Karpas-422 (cell line): ENCODE data around the gene SEC14L3. TPM values are rescaled to one million over a fixed set of nuclear protein-coding genes. Genes with fewer than 3 reads are reported as not detected.

Experiments
- DNase-seq: peaks from one replicate; pipeline ENCODE4 v3.0.0-alpha.2; 2015
- H2AFZ ChIP-seq: fragments of 200-600 bp; sonication (generic); 2 replicates; pipeline ENCODE4 v1.6.1; 2014; ENCODE audit warnings: antibody characterized with exemption, low read length, mixed read lengths
- H3K27ac ChIP-seq: fragments of 200-600 bp; sonication (generic); 2 replicates; pipeline ENCODE4 v1.5.1; 2014; ENCODE audit warnings: mild to moderate bottlenecking, low read length, moderate library complexity
- H3K27me3 ChIP-seq: fragments of 200-600 bp; sonication (generic); 2 replicates; pipeline ENCODE4 v1.6.1; 2014; ENCODE audit warnings: low read length, mixed read lengths
- H3K36me3 ChIP-seq: fragments of 200-600 bp; sonication (generic); 2 replicates; pipeline ENCODE4 v1.6.1; 2014; ENCODE audit warnings: low read length, mixed read lengths; ENCODE audit not compliant: insufficient read depth
- H3K4me1 ChIP-seq: fragments of 200-600 bp; sonication (generic); 2 replicates; pipeline ENCODE4 v1.6.1; 2014; ENCODE audit warnings: mild to moderate bottlenecking, low read length, mixed read lengths
- H3K4me2 ChIP-seq: fragments of 200-600 bp; sonication (generic); 2 replicates; pipeline ENCODE4 v1.6.1; 2014; ENCODE audit warnings: low read length, low read depth, mild to moderate bottlenecking; ENCODE audit not compliant: poor library complexity, severe bottlenecking
- H3K4me3 ChIP-seq: fragments of 200-600 bp; sonication (generic); 2 replicates; pipeline ENCODE4 v1.5.1; 2014; ENCODE audit warnings: mild to moderate bottlenecking, antibody characterized with exemption, low read length, mixed read lengths
- H3K79me2 ChIP-seq: fragments of 200-600 bp; sonication (generic); 2 replicates; pipeline ENCODE4 v1.6.1; 2014; ENCODE audit warnings: mild to moderate bottlenecking, low read length, mixed read lengths
- H3K9ac ChIP-seq: fragments of 200-600 bp; sonication (generic); 2 replicates; pipeline ENCODE4 v1.6.0; 2014; ENCODE audit warnings: low read length
- H3K9me2 ChIP-seq: fragments of 200-600 bp; sonication (generic), shearing (Covaris generic); replicated peaks from 2 replicates; pipeline ENCODE4 v1.6.0; 2014; ENCODE audit warnings: mild to moderate bottlenecking, low read length, moderate library complexity; ENCODE audit not compliant: insufficient read depth
- H3K9me3 ChIP-seq: fragments of 300-700, 200-600 bp; sonication (generic); 2 replicates; pipeline ENCODE4 v1.6.1; 2014; ENCODE audit warnings: low read length, mixed read lengths
- H4K20me1 ChIP-seq: fragments of 200-600 bp; sonication (generic); 2 replicates; pipeline ENCODE4 v1.6.1; 2014; ENCODE audit warnings: mild to moderate bottlenecking, antibody characterized with exemption, low read length, low read depth; ENCODE audit not compliant: insufficient read depth
- total RNA-seq: library from RNA; depleted of rRNA; stranded (reverse); fragments of >200 nt; shearing (Covaris generic); gene quantifications from 2 replicates; pipeline ENCODE4 v1.2.3, GENCODE V29; 2014; ENCODE audit warnings: low replicate concordance

Gene SEC14L3
- total RNA-seq, 1 experiment from 2014 or later = not detected

DNA sequence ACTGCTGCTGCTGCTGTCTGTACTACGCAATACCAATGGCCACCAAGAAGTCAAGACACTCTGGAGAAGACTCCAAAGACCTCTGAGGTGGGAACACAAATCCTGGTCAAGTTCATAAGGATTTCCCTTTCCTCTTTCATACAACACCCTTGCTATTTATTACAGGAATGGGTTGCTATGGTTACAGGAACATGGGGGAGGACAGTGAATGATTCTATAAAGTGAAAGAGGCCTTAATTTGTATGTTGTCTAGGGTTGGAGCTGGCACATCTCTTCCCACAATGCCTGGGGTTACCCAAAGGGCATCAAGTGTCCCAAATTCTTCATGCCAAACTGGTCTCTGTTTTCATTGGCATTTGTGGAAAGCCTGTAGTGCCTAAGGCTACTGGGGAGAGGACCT lies 11.4 kb upstream of the SEC14L3 start:
- Histone ChIP-seq H4K20me1 (no peaks in the 10 kb centered on the region), H3K9me2 (no peaks in the 10 kb centered on the region), H3K27ac (no peak overlapping the region), H3K9me3 (no peaks in the 10 kb centered on the region), H2AFZ (no peak overlapping the region), H3K9ac (no peak overlapping the region), H3K4me2 (no peak overlapping the region), H3K27me3 (no peaks in the 10 kb centered on the region), H3K79me2 (no peaks in the 10 kb centered on the region), H3K4me3 (no peak overlapping the region), H3K4me1 (no peaks in the 10 kb centered on the region), H3K36me3 (no peaks in the 10 kb centered on the region)
- DNase-seq = no peak

DNA sequence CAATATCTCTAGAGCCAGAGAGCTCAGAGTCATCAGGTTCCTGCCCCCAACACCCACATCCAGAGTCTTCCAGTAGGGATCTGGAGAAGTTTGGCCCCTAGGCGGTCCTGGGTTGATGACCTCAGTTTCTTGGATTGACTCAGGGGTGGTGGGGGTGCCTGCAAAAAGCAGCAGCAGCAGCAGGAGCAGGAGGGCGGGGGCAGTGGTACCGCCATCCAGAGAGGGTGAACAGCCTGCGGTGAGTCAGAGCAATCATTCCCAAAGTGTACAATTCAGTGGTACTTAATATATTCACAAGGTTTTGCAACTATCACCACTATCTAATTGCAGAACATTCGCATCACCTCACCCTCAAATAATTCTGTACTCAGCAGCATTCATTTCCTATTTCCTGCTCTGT lies 9.9 kb upstream of the SEC14L3 start:
- no peaks in the 10 kb centered on the region for H4K20me1 ChIP-seq
- H3K79me2 ChIP-seq = no peaks in the 10 kb centered on the region
- no peaks in the 10 kb centered on the region for H3K9me3 ChIP-seq
- no peak overlapping the region for H3K9ac ChIP-seq
- no peaks in the 10 kb centered on the region for H3K36me3 ChIP-seq
- H3K4me1 ChIP-seq = no peaks in the 10 kb centered on the region
- H2AFZ ChIP-seq = no peak overlapping the region
- no peak overlapping the region for H3K4me2 ChIP-seq
- no peaks in the 10 kb centered on the region for H3K9me2 ChIP-seq
- DNase-seq = no peak
- no peak overlapping the region for H3K4me3 ChIP-seq
- no peaks in the 10 kb centered on the region for H3K27me3 ChIP-seq
- no peak overlapping the region for H3K27ac ChIP-seq

DNA sequence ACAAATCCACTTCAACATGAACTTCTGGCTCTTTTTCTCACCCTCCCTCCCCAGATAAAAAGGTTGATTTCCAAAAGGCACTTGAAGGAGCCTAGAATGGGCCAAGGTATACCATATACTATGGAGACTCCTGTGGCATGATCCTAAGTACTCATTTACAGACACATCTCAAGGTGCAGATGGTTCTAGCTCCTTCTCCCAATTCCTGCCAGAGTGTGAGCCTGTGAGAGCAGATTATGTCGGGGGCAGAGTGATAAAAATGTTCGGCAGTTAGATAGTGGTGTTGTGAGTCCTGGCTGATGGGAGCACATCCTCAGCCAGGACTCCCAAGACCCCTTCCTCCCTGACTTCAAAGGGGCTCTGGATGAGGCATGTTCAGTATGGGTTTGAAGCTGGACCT lies 8.2 kb upstream of the SEC14L3 start:
- DNase-seq = no peak
- Histone ChIP-seq H3K27me3 (no peaks in the 10 kb centered on the region), H3K36me3 (no peaks in the 10 kb centered on the region), H3K27ac (no peak overlapping the region), H2AFZ (no peak overlapping the region), H3K4me3 (no peak overlapping the region), H3K79me2 (no peaks in the 10 kb centered on the region), H3K4me1 (no peaks in the 10 kb centered on the region), H3K9me3 (no peaks in the 10 kb centered on the region), H3K4me2 (no peak overlapping the region), H3K9me2 (no peaks in the 10 kb centered on the region), H3K9ac (no peak overlapping the region), H4K20me1 (no peaks in the 10 kb centered on the region)

DNA sequence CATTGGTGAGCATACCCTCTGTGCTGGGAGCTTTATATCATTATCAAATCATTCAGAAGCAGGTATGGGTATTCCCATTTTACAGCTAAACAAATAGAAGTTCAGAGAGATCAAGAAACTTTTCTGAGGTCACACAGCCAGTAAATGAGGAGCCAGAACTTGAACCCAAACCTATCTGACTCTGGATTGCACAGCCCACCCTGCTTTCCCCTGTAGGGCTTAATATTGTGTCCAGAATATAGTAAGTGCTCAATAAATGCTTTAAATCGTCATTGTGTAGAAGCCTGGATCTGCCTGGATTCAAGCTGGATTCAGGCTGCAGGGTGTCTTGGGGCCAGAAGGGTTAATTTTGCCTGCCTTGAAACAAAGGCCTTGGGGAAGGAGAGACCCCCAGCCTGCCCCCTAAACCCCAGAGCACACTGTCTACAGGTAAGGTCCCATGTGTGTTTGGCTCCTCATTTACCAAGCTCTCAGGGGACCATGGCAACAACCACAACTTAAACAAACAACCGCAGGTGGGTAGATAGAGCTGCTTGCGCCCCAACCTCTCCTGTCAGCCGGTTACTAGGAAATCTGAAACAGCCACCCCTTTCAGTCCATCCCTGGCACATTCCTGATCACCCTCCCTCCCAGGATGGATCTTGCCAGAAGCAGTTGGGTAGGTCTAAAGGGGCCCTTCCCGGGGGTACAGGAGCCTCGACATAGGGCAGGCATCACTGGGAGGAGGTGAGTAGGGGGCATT lies 3.0 kb upstream of the SEC14L3 start:
- Histone ChIP-seq H3K36me3 (no peaks in the 10 kb centered on the region), H3K4me2 (no peak overlapping the region), H3K4me3 (no peak overlapping the region), H3K27ac (no peak overlapping the region), H3K9ac (no peak overlapping the region), H3K27me3 (no peaks in the 10 kb centered on the region), H3K9me3 (no peaks in the 10 kb centered on the region), H3K79me2 (no peaks in the 10 kb centered on the region), H2AFZ (no peak overlapping the region), H3K4me1 (no peaks in the 10 kb centered on the region), H4K20me1 (no peaks in the 10 kb centered on the region), H3K9me2 (no peaks in the 10 kb centered on the region)
- DNase-seq = no peak

DNA sequence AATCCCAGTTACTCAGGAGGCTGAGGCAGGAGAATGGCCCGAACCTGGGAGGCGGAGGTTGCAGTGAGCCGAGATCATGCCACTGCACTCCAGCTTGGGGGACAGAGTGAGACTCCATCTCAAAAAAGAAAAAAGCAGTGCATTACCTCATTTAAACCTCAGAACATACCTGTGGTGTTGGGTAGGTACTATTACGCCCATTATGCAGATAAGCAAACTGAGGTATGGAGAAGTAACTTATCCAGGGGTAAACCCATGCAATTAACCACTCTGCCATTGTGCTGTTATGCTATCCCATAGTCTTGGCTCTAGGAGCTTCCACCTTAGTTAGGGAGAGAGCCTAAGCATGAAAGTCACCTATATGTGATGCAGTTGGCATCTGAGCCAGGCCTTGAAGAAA lies 2.3 kb upstream of the SEC14L3 start:
- H3K79me2 ChIP-seq = no peaks in the 10 kb centered on the region
- no peak overlapping the region for H3K4me2 ChIP-seq
- H3K4me3 ChIP-seq = no peak overlapping the region
- H3K9me3 ChIP-seq = no peaks in the 10 kb centered on the region
- no peak overlapping the region for H3K9ac ChIP-seq
- no peak for DNase-seq
- no peaks in the 10 kb centered on the region for H4K20me1 ChIP-seq
- no peaks in the 10 kb centered on the region for H3K9me2 ChIP-seq
- no peaks in the 10 kb centered on the region for H3K4me1 ChIP-seq
- no peak overlapping the region for H3K27ac ChIP-seq
- H3K36me3 ChIP-seq = no peaks in the 10 kb centered on the region
- H2AFZ ChIP-seq = no peak overlapping the region
- H3K27me3 ChIP-seq = no peaks in the 10 kb centered on the region

DNA sequence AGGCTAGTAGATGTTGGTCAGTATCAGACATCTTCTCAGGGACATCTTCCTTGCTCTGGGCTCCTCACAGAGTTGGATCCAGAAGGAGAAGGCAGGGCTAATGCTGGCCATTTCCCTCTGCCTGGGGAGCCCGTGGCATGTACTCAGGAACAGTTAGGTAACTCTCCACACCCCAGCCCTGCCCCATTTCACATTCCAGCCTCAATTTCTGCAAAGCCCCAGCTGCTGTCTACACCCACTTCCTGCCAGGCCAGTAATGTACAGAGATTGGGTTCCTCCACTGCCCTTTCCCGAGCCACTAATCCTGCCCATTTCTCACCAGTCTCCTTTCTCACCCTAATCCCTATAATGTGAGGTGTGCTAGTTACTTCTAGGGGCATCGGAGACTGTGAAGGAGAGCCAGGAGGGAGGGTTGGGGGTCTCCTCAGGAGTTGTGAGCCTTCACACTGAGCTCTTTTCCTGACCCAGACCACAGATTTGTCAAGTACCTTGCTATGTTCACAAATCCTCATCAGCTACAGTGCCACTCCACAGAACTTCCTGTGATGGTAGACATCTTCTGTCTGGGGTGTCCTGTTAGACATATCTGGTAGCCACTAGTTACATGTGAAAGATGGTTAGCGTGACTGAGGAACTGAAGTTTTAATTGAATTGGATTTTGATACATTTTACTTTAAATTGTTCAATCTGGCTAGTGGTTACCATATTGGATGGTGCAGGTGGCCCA lies 1.3 kb upstream of the SEC14L3 start:
- no peak for DNase-seq
- H3K4me2 ChIP-seq = no peak overlapping the region
- no peak overlapping the region for H3K4me3 ChIP-seq
- H3K27me3 ChIP-seq = no peaks in the 10 kb centered on the region
- no peak overlapping the region for H3K27ac ChIP-seq
- no peaks in the 10 kb centered on the region for H3K9me3 ChIP-seq
- H4K20me1 ChIP-seq = no peaks in the 10 kb centered on the region
- H3K9ac ChIP-seq = no peak overlapping the region
- no peaks in the 10 kb centered on the region for H3K79me2 ChIP-seq
- H3K9me2 ChIP-seq = no peaks in the 10 kb centered on the region
- no peaks in the 10 kb centered on the region for H3K36me3 ChIP-seq
- no peaks in the 10 kb centered on the region for H3K4me1 ChIP-seq
- no peak overlapping the region for H2AFZ ChIP-seq

DNA sequence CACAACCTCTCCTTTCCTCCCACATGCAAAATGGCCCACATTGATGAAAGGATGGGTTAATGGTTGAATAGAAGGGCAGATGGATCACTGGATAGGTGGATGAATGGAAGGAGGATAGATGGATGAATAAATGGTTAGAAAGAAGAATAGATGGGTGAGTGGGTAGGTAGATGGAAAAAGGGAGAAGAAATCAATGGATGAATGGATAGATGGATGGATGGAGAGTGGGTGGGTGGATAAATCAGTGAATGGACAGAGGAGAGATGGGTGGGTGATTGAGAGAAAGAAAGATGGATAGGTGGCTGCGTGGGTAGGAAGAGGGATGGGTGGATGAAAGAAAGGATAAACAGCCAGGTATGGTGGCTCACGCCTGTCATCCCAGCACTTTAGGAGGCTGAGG lies 1.2 kb downstream of the SEC14L3 start:
- Histone ChIP-seq H3K9me2 (no peaks in the 10 kb centered on the region), H2AFZ (no peak overlapping the region), H3K4me2 (no peak overlapping the region), H3K9ac (no peak overlapping the region), H4K20me1 (no peaks in the 10 kb centered on the region), H3K27ac (no peak overlapping the region), H3K27me3 (no peaks in the 10 kb centered on the region), H3K4me3 (no peak overlapping the region), H3K4me1 (no peaks in the 10 kb centered on the region), H3K79me2 (no peaks in the 10 kb centered on the region), H3K36me3 (no peaks in the 10 kb centered on the region), H3K9me3 (no peaks in the 10 kb centered on the region)
- no peak for DNase-seq

DNA sequence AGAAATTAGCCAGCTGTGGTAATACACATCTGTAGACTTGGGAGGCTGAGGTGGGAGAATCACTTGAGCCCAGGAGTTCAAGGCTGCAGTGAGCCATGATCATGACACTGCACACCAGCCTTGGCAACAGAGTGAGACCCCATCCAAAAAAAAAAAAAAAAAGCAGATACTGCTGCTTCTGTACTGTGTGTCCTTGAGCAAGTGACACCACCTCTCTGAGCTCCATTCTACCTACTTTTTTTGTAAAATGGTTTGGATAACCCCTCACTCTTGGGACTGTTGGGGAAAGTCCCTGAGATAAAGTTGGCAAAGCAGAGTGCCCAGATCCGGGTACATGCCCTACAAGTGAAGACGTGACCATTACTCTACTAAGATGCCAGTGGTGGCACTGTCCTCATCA lies 2.7 kb downstream of the SEC14L3 start:
- no peak overlapping the region for H3K4me3 ChIP-seq
- H3K27me3 ChIP-seq = no peaks in the 10 kb centered on the region
- no peak overlapping the region for H3K9ac ChIP-seq
- H3K36me3 ChIP-seq = no peaks in the 10 kb centered on the region
- H3K9me2 ChIP-seq = no peaks in the 10 kb centered on the region
- no peaks in the 10 kb centered on the region for H3K9me3 ChIP-seq
- no peak overlapping the region for H3K4me2 ChIP-seq
- H3K27ac ChIP-seq = no peak overlapping the region
- no peak overlapping the region for H2AFZ ChIP-seq
- H3K4me1 ChIP-seq = no peaks in the 10 kb centered on the region
- H4K20me1 ChIP-seq = no peaks in the 10 kb centered on the region
- DNase-seq = no peak
- H3K79me2 ChIP-seq = no peaks in the 10 kb centered on the region
